Activated B cell treated with CpG ODN at 0.5 μM for 24 hours (primary cell): Measurements from ENCODE around the gene USP22. TPM values are rescaled to one million over a fixed set of nuclear protein-coding genes. Genes with fewer than 3 reads are reported as not detected.

Experiments
- ATAC-seq: fragments of 200-7000 bp; cut with Tn5 transposase; one replicate; pipeline ENCODE4 v1.10.0; 2021; ENCODE audit warnings: low read depth, mild to moderate bottlenecking, moderate library complexity
- CTCF ChIA-PET: fragments of 350-600 bp; sonication (Branson Sonifier 250); formaldehyde crosslinking; loops from one replicate; lab custom pipeline; 2021; ENCODE audit warnings: antibody characterized with exemption; lab: Charles Lee
- POLR2A ChIA-PET: fragments of 350-600 bp; sonication (Branson Sonifier 250); formaldehyde crosslinking; loops from one replicate; lab custom pipeline; 2021; ENCODE audit warnings: antibody characterized with exemption; lab: Charles Lee
- DNase-seq: peaks from one replicate; pipeline ENCODE4 v3.0.0; 2022
- H3K27ac Mint-ChIP-seq: one replicate; pipeline ENCODE4 v1.8.0; 2020; ENCODE audit warnings: mixed read lengths
- H3K27me3 Mint-ChIP-seq: one replicate; pipeline ENCODE4 v1.8.0; 2021; ENCODE audit warnings: mixed read lengths
- H3K36me3 Mint-ChIP-seq: one replicate; pipeline ENCODE4 v1.8.0; 2021; ENCODE audit warnings: low read depth, mixed read lengths
- H3K4me1 Mint-ChIP-seq: one replicate; pipeline ENCODE4 v1.8.0; 2021; ENCODE audit warnings: mixed read lengths
- H3K4me3 Mint-ChIP-seq: one replicate; pipeline ENCODE4 v1.8.0; 2020; ENCODE audit warnings: mild to moderate bottlenecking, mixed read lengths
- H3K9me3 Mint-ChIP-seq: one replicate; pipeline ENCODE4 v1.8.0; 2020; ENCODE audit warnings: mixed read lengths
- intact Hi-C: fragments of 100-400 bp; cut with micrococcal nuclease; formaldehyde crosslinking; loops from one replicate; pipeline ENCODE4 v1.15.1; 2024
- total RNA-seq: library from RNA; stranded (reverse); gene quantifications from 2 replicates; pipeline ENCODE4 v1.2.3, GENCODE V29; 2022
- TF ChIP-seq, protein P1 (sequence below): fragments of 200-600 bp; IDR thresholded peaks from one replicate; pipeline ENCODE4 v1.8.0; 2022; ENCODE audit warnings: antibody characterized with exemption, mild to moderate bottlenecking

USP22 gene
- total RNA-seq, 1 donor from 2014 or later, result 156 TPM

DNA sequence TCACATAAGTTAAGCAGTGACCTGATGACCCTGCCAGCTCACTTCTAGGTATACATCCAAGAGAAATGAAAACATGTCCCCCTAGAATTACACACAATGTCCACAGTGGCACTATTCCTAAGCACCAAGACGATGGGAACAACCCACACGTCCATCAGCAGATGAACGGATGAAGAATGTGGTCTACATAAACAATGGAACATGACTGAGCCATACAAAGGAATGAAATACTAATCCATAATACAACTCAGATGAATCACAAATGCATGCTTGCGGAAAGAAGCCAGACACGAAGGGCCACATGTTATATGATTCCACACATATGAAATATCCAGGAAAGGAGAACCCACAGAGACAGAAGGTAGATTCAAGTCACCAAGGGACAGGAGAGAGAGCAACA lies 17.4 kb downstream of the USP22 start:
- DNase-seq, result no peak
- peaks cover 75% of the 10 kb centered on the region for H3K36me3 Mint-ChIP-seq
- ATAC-seq, result no peak
- POLR2A ChIA-PET, result no interaction called here
- TF ChIP-seq, protein P1, sequence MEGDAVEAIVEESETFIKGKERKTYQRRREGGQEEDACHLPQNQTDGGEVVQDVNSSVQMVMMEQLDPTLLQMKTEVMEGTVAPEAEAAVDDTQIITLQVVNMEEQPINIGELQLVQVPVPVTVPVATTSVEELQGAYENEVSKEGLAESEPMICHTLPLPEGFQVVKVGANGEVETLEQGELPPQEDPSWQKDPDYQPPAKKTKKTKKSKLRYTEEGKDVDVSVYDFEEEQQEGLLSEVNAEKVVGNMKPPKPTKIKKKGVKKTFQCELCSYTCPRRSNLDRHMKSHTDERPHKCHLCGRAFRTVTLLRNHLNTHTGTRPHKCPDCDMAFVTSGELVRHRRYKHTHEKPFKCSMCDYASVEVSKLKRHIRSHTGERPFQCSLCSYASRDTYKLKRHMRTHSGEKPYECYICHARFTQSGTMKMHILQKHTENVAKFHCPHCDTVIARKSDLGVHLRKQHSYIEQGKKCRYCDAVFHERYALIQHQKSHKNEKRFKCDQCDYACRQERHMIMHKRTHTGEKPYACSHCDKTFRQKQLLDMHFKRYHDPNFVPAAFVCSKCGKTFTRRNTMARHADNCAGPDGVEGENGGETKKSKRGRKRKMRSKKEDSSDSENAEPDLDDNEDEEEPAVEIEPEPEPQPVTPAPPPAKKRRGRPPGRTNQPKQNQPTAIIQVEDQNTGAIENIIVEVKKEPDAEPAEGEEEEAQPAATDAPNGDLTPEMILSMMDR, result no peak
- H3K4me3 Mint-ChIP-seq, result no peak overlapping the region
- CTCF ChIA-PET, result no interaction called here
- no peaks in the 10 kb centered on the region for H3K27me3 Mint-ChIP-seq
- no peaks in the 10 kb centered on the region for H3K9me3 Mint-ChIP-seq
- no peak overlapping the region for H3K27ac Mint-ChIP-seq
- H3K4me1 Mint-ChIP-seq, result peaks cover 57% of the 10 kb centered on the region
- intact Hi-C loops, result no loop called here

DNA sequence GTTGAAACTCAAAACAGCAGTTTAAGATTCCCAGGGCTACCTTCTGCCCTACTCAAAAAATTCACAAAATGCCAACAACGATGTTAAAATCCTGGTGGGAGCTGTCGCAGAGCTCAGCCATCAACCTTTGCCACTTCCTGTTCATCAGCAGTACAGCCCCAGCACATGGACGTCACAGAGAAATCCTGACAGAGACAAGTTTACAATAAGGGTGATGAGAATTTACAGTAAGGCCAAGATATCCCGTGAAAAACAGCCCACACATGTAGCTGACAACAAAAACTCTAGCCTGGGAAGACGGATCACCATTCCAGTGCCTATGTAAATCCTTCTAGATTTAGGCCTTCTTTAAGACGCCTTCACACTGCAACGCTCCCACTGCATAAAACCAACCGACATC lies 18.8 kb downstream of the USP22 start:
- Mint-ChIP-seq H3K4me3 (no peak overlapping the region), H3K4me1 (peaks cover 52% of the 10 kb centered on the region), H3K27ac (no peak overlapping the region), H3K27me3 (no peaks in the 10 kb centered on the region), H3K9me3 (no peaks in the 10 kb centered on the region), H3K36me3 (peaks cover 87% of the 10 kb centered on the region)
- DNase-seq (no peak), ATAC-seq (no peak)
- CTCF ChIA-PET, result interaction anchor here (1.0 to 1.3 kb wide), 2 partner anchors 19 to 95 kb away, joined by 3 read pairs; partner anchors contain the start of gene USP22
- intact Hi-C loops, result loop anchor here (5.0 kb wide), 1 partner anchor 188 kb away; the partner anchor contains the start of gene TMEM11
- POLR2A ChIA-PET, result interaction anchor here (0.7 to 1.3 kb wide), 3 partner anchors 19 to 122 kb away, joined by 5 to 8 read pairs (median 5); partner anchors contain the start of gene USP22
- TF ChIP-seq, protein P1, result no peak

DNA sequence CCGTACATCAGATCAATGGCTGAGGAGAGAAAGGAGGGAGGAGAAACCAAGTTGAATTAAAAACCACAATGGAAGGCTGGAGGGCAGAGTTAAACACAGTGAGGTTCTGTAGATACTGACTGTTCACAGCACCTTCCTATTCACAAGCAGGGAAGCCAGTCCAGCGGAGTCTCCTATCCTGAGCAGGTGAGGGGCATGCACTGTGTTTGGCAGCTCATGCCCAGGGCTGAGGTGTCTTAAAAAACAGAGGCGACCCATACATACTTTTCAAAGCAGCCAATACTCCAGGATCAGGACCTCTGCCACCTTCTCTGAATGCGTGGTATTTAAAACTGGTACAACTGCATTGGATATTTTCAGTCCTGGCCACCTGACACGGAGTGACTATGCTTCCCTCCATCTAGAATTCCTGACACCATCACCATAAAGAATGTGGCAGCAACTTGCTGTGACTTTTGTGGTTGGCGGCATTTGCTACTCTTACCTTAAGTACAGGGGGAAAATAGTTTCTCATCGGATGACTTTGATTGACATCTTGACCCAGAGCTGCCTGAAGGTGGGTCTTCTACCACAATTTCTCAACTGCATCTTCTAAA lies 21.5 kb downstream of the USP22 start:
- Mint-ChIP-seq H3K27ac (no peak overlapping the region), H3K9me3 (no peaks in the 10 kb centered on the region), H3K27me3 (no peaks in the 10 kb centered on the region), H3K4me3 (no peak overlapping the region), H3K4me1 (peaks cover 41% of the 10 kb centered on the region), H3K36me3 (peaks cover 93% of the 10 kb centered on the region)
- no peak for DNase-seq
- TF ChIP-seq, protein P1, result no peak
- no peak for ATAC-seq
- CTCF ChIA-PET, result interaction anchor here (0.6 to 2.4 kb wide), 5 partner anchors 18 to 492 kb away, joined by 3 to 14 read pairs (median 5); partner anchors contain the start of gene USP22
- intact Hi-C loops, result loop anchor here (5.0 kb wide), 1 partner anchor 191 kb away; the partner anchor contains the start of gene TMEM11
- POLR2A ChIA-PET, result interaction anchor here (0.9 kb wide), 1 partner anchor 32 kb away, joined by 4 read pairs; no protein-coding TSS in a partner anchor

DNA sequence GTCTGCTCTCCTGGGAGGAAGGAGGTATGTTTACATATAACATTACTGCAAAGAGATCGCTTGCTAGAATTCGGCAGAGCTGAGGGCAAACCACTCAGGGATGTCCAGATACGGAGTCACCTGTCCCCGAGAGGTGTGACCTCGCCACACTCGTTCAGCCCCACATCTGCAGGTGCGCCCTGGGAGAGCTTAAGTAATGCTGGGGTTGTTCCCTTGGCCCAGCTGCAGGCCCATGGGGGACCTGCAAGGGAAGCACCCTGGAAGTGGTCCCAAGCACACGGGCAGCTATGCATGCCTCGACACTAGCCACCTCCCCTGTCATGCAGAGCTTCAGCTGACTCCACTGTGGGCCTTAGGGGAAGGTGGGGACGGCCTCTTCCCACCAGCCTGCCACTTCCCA lies 22.2 kb downstream of the USP22 start:
- no peaks in the 10 kb centered on the region for H3K9me3 Mint-ChIP-seq
- H3K36me3 Mint-ChIP-seq, result peaks cover 93% of the 10 kb centered on the region
- H3K4me1 Mint-ChIP-seq, result peaks cover 43% of the 10 kb centered on the region
- DNase-seq (no peak), ATAC-seq (peak; percentile 31)
- intact Hi-C loops, result loop anchor here (1.0 to 5.0 kb wide), 4 partner anchors 23 to 491 kb away; partner anchors contain the start of genes TMEM11 and USP22
- TF ChIP-seq, protein P1, result no peak
- peak overlapping the region; percentile 17 for H3K4me3 Mint-ChIP-seq
- no peaks in the 10 kb centered on the region for H3K27me3 Mint-ChIP-seq
- CTCF ChIA-PET, result interaction anchor here (0.6 to 2.4 kb wide), 7 partner anchors 19 to 492 kb away, joined by 3 to 14 read pairs (median 5); partner anchors contain the start of gene USP22
- H3K27ac Mint-ChIP-seq, result peak overlapping the region; percentile 81
- POLR2A ChIA-PET, result interaction anchor here (0.7 to 1.3 kb wide), 4 partner anchors 14 to 78 kb away, joined by 3 to 6 read pairs (median 4); no protein-coding TSS in a partner anchor
